GM13977 (cell line): ENCODE data around the gene MS4A10.

Experiments
- DNase-seq: peaks from one replicate; pipeline ENCODE4 v3.0.0; 2012; ENCODE audit warnings: low spot score
- CTCF ChIP-seq: IDR thresholded peaks from 2 replicates; pipeline ENCODE4 v1.5.1; 2012; ENCODE audit warnings: mild to moderate bottlenecking, control low read depth; ENCODE audit not compliant: insufficient read depth; ENCODE audit errors: extremely low read depth, missing control alignments
- in situ Hi-C: fragments of 300-500 bp; cut with MboI; formaldehyde crosslinking; loops from one replicate; pipeline ENCODE4 v1.12.0; 2022; ENCODE audit warnings: low sequenced_read_pairs, low pct_unique_long_range_greater_than_20kb, mixed read lengths, inconsistent platforms; ENCODE audit not compliant: unreplicated experiment

Gene MS4A10

GRCh38 chr11:60764879-60765278 lies 20.3 kb upstream of the MS4A10 start:
- in situ Hi-C loops: loop anchor here (25.0 kb wide), 1 partner anchor 403 kb away; no protein-coding TSS in a partner anchor
- peak; percentile 73 for DNase-seq
- TF ChIP-seq CTCF: no peak

GRCh38 chr11:60765355-60765754 lies 19.8 kb upstream of the MS4A10 start:
- in situ Hi-C loops: loop anchor here (25.0 kb wide), 1 partner anchor 403 kb away; no protein-coding TSS in a partner anchor
- peak; percentile 45 for DNase-seq
- TF ChIP-seq CTCF: no peak

- DNase-seq: no peak
- in situ Hi-C loops: loop anchor here (25.0 kb wide), 1 partner anchor 404 kb away; no protein-coding TSS in a partner anchor
- TF ChIP-seq CTCF: no peak
These were observed 18.6 kb upstream of the MS4A10 start for GRCh38 chr11:60766547-60766946.

GRCh38 chr11:60767388-60767811 lies 17.7 kb upstream of the MS4A10 start:
- TF ChIP-seq CTCF: peak; percentile 17
- no peak for DNase-seq

GRCh38 chr11:60768202-60768601 lies 16.9 kb upstream of the MS4A10 start:
- in situ Hi-C loops: loop anchor here (25.0 kb wide), 1 partner anchor 406 kb away; no protein-coding TSS in a partner anchor
- TF ChIP-seq CTCF: no peak
- no peak for DNase-seq

More at GRCh38 chr11:60767388-60767811, 17.7 kb upstream of the MS4A10 start:
- in situ Hi-C loops: loop anchor here (25.0 kb wide), 1 partner anchor 405 kb away; no protein-coding TSS in a partner anchor

GRCh38 chr11:60769273-60769672 lies 15.9 kb upstream of the MS4A10 start:
- in situ Hi-C loops: loop anchor here (25.0 kb wide), 1 partner anchor 407 kb away; no protein-coding TSS in a partner anchor
- TF ChIP-seq CTCF: no peak
- DNase-seq: no peak
